SU-DHL-6 (cell line): ENCODE measurements around the gene PSMB8.

Experiments used
- H2AFZ ChIP-seq: fragments of 200-600 bp; sonication (generic); 2 replicates; pipeline ENCODE4 v1.6.1; 2014; ENCODE audit warnings: low read depth, mild to moderate bottlenecking, moderate library complexity, mixed read lengths, antibody characterized with exemption, low read length; ENCODE audit not compliant: severe bottlenecking
- H3F3A ChIP-seq: fragments of 200-600 bp; shearing (Covaris generic); 2 replicates; pipeline ENCODE4 v1.6.0; 2016; ENCODE audit warnings: antibody characterized with exemption, mild to moderate bottlenecking; ENCODE audit not compliant: insufficient read depth
- H3K27ac ChIP-seq: fragments of 200-600 bp; sonication (generic); 2 replicates; pipeline ENCODE4 v1.5.1; 2016; ENCODE audit warnings: low read depth, mild to moderate bottlenecking, low read length, moderate library complexity, mixed read lengths
- H3K27me3 ChIP-seq: fragments of 200-600 bp; sonication (generic), shearing (Covaris generic); 2 replicates; pipeline ENCODE4 v1.6.0; 2014; ENCODE audit warnings: mild to moderate bottlenecking, low read length
- H3K36me3 ChIP-seq: fragments of 200-600 bp; sonication (generic); 2 replicates; pipeline ENCODE4 v1.6.1; 2014; ENCODE audit warnings: mild to moderate bottlenecking, low read length, mixed read lengths
- H3K4me2 ChIP-seq: fragments of 300-600, 200-600 bp; shearing (Covaris generic), sonication (generic); 2 replicates; pipeline ENCODE4 v1.6.0; 2014; ENCODE audit warnings: low read length, low read depth, mild to moderate bottlenecking; ENCODE audit not compliant: poor library complexity, severe bottlenecking
- H3K4me3 ChIP-seq: fragments of 200-600 bp; sonication (generic); 2 replicates; pipeline ENCODE4 v1.5.1; 2014; ENCODE audit warnings: antibody characterized with exemption, low read length, mild to moderate bottlenecking, mixed read lengths; ENCODE audit not compliant: insufficient read depth, poor library complexity, severe bottlenecking
- H3K79me2 ChIP-seq: fragments of 200-600 bp; sonication (generic); 2 replicates; pipeline ENCODE4 v1.6.1; 2014; ENCODE audit warnings: mild to moderate bottlenecking, low read length, moderate library complexity; ENCODE audit not compliant: insufficient read depth
- H3K9ac ChIP-seq: fragments of 200-600 bp; sonication (generic); 2 replicates; pipeline ENCODE4 v1.7.0; 2014; ENCODE audit warnings: mild to moderate bottlenecking, low read length
- H3K9me2 ChIP-seq: fragments of 200-600 bp; sonication (generic); replicated peaks from 2 replicates; pipeline ENCODE4 v1.6.1; 2014; ENCODE audit warnings: low read length; ENCODE audit not compliant: insufficient read depth
- H3K9me3 ChIP-seq: fragments of 200-600 bp; sonication (generic); 2 replicates; pipeline ENCODE4 v1.6.1; 2014; ENCODE audit warnings: low read length, mixed read lengths; ENCODE audit not compliant: insufficient read depth
- H4K20me1 ChIP-seq: fragments of 200-600 bp; sonication (generic); 2 replicates; pipeline ENCODE4 v1.6.1; 2014; ENCODE audit warnings: low read depth, mild to moderate bottlenecking, antibody characterized with exemption, low read length, moderate library complexity, mixed read lengths
- EZH2phosphoT487 ChIP-seq: fragments of 200-600 bp; sonication (generic), shearing (Covaris generic); conservative IDR thresholded peaks from 2 replicates; pipeline ENCODE4 v1.6.1; 2018; ENCODE audit warnings: mild to moderate bottlenecking, antibody characterized with exemption, low read length, moderate library complexity, mixed read lengths
- TF ChIP-seq, protein P1 (sequence below): fragments of 200-600 bp; sonication (generic); IDR thresholded peaks from one replicate; pipeline ENCODE4 v1.5.1; 2017; ENCODE audit warnings: antibody characterized with exemption, mild to moderate bottlenecking, low read length, moderate library complexity; ENCODE audit not compliant: insufficient read depth, poor library complexity, severe bottlenecking

The PSMB8 gene

DNA sequence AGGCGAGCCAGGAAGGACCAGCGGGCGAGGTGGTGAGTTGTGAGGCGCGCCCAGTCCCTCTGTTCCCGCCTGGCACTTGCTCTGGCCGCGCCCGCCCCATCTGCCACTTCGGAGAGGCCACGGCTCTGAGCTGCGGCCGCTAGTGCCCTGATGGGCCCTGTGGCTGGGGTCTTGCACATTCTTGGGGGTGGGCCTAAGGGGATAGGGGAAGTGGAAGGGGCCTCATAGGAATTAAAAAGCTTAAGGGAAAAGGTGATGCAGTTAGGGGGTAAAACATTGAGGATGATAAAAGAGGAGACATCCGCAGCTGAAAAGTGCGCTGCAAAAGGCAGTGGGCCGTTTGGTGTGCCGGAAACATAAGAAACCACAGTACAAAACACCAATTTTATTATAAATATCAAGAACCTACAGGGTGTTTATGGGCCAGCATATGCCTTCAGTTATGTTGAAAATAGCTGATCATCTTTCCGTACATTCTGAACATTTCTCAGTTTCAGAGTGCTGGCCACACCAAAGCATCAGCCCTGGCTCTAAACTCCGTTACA is 1.1 kb upstream of the PSMB8 start:
- H3F3A ChIP-seq, result peaks cover 18% of the 10 kb centered on the region
- H3K4me2 ChIP-seq, result peak overlapping the region; percentile 86
- peak overlapping the region; percentile 64 for H3K4me3 ChIP-seq
- no peaks in the 10 kb centered on the region for H4K20me1 ChIP-seq
- peak overlapping the region; percentile 29 for H2AFZ ChIP-seq
- no peaks in the 10 kb centered on the region for H3K9me3 ChIP-seq
- no peaks in the 10 kb centered on the region for H3K27me3 ChIP-seq
- H3K79me2 ChIP-seq, result no peaks in the 10 kb centered on the region
- no peaks in the 10 kb centered on the region for H3K9me2 ChIP-seq
- peak overlapping the region; percentile 78 for H3K27ac ChIP-seq
- no peaks in the 10 kb centered on the region for H3K36me3 ChIP-seq
- TF ChIP-seq EZH2phosphoT487, result no peak
- TF ChIP-seq, protein P1, sequence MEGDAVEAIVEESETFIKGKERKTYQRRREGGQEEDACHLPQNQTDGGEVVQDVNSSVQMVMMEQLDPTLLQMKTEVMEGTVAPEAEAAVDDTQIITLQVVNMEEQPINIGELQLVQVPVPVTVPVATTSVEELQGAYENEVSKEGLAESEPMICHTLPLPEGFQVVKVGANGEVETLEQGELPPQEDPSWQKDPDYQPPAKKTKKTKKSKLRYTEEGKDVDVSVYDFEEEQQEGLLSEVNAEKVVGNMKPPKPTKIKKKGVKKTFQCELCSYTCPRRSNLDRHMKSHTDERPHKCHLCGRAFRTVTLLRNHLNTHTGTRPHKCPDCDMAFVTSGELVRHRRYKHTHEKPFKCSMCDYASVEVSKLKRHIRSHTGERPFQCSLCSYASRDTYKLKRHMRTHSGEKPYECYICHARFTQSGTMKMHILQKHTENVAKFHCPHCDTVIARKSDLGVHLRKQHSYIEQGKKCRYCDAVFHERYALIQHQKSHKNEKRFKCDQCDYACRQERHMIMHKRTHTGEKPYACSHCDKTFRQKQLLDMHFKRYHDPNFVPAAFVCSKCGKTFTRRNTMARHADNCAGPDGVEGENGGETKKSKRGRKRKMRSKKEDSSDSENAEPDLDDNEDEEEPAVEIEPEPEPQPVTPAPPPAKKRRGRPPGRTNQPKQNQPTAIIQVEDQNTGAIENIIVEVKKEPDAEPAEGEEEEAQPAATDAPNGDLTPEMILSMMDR, result no peak
- peak overlapping the region; percentile 72 for H3K9ac ChIP-seq

DNA sequence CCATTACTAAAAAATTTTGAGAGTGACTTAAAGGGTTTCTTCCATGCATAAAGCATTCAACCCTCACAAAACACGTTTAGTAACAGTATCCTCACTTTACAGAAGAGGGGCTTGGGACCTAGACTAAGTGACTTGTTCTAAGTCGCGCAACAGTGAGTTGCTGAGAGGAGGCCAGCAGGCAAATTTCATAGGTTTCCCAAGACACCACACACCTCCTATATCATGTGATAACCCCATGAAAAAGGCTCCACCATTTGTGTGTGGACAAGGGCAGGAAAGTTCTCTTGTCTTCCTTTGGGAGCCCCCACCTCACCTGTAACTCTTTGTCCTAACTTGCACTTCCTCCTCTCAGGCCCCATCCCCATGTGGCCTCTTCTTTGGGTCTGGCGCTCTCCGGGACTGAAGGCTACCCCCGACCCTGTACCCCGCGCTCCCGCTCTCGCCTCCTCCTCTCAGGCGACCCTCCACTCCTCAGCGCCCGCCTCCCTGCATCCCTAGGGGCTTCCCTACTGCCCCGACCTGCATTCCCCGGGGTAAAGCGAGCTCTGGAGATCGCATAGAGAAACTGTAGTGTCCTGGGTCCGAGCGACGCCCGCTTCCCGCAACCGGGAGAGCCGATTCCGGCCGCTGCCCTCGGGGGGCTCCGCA is 392 bp downstream of the PSMB8 start:
- TF ChIP-seq, protein P1, result no peak
- peaks cover 18% of the 10 kb centered on the region for H3F3A ChIP-seq
- no peaks in the 10 kb centered on the region for H3K79me2 ChIP-seq
- H3K9me2 ChIP-seq, result no peaks in the 10 kb centered on the region
- H3K4me3 ChIP-seq, result peak overlapping the region; percentile 64
- no peaks in the 10 kb centered on the region for H3K36me3 ChIP-seq
- no peaks in the 10 kb centered on the region for H4K20me1 ChIP-seq
- H2AFZ ChIP-seq, result peak overlapping the region; percentile 66
- H3K9me3 ChIP-seq, result no peaks in the 10 kb centered on the region
- H3K9ac ChIP-seq, result peak overlapping the region; percentile 72
- no peaks in the 10 kb centered on the region for H3K27me3 ChIP-seq
- H3K4me2 ChIP-seq, result peak overlapping the region; percentile 86
- H3K27ac ChIP-seq, result peak overlapping the region; percentile 78

DNA sequence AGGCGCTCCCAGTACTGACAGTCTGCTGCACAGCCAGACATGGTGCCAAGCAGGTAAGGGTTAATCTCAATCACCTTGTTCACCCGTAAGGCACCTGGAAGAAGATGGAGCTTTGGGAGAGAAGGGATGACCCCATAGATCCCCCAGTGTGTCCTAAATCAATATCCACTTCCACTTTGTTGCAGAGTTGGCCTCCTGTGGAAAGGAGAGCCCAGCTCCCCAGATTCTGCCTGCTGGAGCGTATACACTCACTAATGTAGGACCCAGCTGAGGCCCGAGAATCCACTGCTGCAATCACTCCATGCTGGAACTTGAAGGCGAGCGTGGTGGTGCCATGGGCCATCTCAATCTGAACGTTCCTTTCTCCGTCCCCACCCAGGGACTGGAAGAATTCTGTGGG is 1.2 kb downstream of the PSMB8 start:
- Histone ChIP-seq H3K79me2 (peaks cover 4% of the 10 kb centered on the region; the same call in 1 of the 2 replicates), H3K9me2 (no peaks in the 10 kb centered on the region), H3K9me3 (no peaks in the 10 kb centered on the region), H3K4me2 (peak overlapping the region; percentile 86), H3K36me3 (no peaks in the 10 kb centered on the region), H2AFZ (no peak overlapping the region), H3K4me3 (no peak overlapping the region), H3F3A (peaks cover 18% of the 10 kb centered on the region), H3K27me3 (no peaks in the 10 kb centered on the region), H3K27ac (no peak overlapping the region), H4K20me1 (no peaks in the 10 kb centered on the region), H3K9ac (no peak overlapping the region)
- TF ChIP-seq, protein P1, result no peak
- TF ChIP-seq EZH2phosphoT487, result no peak
